GM06990 (cell line): ENCODE data around the gene AIM2.
A peak's percentile ranks its signal among the peaks of the same experiment; 100 is the strongest.

Experiments
- DNase-seq: peaks from one replicate; pipeline ENCODE4 v3.0.0-alpha.2; 2011; ENCODE audit not compliant: insufficient read length; ENCODE audit errors: extremely low read depth
- H3K27me3 ChIP-seq: replicated peaks from 2 replicates; pipeline ENCODE4 v1.6.0; 2011; ENCODE audit warnings: low read length; ENCODE audit not compliant: control insufficient read depth, insufficient read depth
- H3K36me3 ChIP-seq: 2 replicates; pipeline ENCODE4 v1.5.1; 2011; ENCODE audit warnings: low read length; ENCODE audit not compliant: control insufficient read depth, insufficient read depth
- H3K4me3 ChIP-seq: replicated peaks from 2 replicates; pipeline ENCODE4 v1.5.1; 2011; ENCODE audit warnings: low read depth, mild to moderate bottlenecking, control low read depth, low read length
- TF ChIP-seq, protein P1 (sequence below): IDR thresholded peaks from 2 replicates; pipeline ENCODE4 v1.5.1; 2011; ENCODE audit warnings: low read length, control low read depth, mild to moderate bottlenecking, inconsistent platforms; ENCODE audit not compliant: insufficient read depth, poor library complexity, severe bottlenecking

Gene AIM2

DNA sequence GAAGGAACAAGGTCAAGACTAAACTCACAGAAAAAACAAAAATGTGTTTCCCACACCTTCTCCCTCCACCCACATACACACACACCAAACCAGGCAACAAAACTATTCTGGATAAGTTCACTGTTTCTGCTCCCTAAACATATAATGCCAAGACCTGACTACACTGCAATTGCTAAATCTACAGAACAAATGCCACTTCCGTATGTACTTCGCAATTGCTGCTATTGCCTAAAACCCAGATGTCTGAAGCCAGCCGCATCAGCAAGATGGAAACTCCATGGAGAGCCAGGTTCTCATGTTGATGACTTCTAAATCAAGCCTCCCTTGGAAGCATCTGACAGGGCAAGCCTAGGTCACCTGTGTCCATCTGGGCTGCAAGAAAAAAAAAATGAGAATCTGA, 8.3 kb upstream of the AIM2 start:
- no peaks in the 10 kb centered on the region for H3K27me3 ChIP-seq
- DNase-seq, result no peak
- no peak overlapping the region for H3K4me3 ChIP-seq
- TF ChIP-seq, protein P1, sequence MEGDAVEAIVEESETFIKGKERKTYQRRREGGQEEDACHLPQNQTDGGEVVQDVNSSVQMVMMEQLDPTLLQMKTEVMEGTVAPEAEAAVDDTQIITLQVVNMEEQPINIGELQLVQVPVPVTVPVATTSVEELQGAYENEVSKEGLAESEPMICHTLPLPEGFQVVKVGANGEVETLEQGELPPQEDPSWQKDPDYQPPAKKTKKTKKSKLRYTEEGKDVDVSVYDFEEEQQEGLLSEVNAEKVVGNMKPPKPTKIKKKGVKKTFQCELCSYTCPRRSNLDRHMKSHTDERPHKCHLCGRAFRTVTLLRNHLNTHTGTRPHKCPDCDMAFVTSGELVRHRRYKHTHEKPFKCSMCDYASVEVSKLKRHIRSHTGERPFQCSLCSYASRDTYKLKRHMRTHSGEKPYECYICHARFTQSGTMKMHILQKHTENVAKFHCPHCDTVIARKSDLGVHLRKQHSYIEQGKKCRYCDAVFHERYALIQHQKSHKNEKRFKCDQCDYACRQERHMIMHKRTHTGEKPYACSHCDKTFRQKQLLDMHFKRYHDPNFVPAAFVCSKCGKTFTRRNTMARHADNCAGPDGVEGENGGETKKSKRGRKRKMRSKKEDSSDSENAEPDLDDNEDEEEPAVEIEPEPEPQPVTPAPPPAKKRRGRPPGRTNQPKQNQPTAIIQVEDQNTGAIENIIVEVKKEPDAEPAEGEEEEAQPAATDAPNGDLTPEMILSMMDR, result no peak
- no peaks in the 10 kb centered on the region for H3K36me3 ChIP-seq

DNA sequence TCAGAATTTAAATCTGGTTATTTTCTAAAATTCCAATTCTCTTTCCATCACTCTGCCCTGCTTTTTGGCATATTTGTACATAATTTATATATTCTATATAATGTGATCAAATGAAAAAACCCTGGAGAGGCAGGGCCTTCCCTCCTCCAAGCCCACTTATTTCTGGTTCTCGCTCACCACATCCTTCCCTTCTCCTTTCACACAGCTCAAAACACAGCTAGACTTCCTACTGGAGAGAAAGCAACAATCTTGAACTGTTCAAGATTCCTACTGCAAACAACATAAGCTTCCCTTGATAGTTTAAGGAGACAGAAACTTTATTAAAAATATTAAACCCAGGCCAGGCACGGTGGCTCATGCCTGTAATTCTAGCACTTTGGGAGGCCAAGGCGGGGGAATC, 7.6 kb upstream of the AIM2 start:
- no peaks in the 10 kb centered on the region for H3K27me3 ChIP-seq
- TF ChIP-seq, protein P1, result no peak
- no peaks in the 10 kb centered on the region for H3K36me3 ChIP-seq
- no peak for DNase-seq
- H3K4me3 ChIP-seq, result no peak overlapping the region

DNA sequence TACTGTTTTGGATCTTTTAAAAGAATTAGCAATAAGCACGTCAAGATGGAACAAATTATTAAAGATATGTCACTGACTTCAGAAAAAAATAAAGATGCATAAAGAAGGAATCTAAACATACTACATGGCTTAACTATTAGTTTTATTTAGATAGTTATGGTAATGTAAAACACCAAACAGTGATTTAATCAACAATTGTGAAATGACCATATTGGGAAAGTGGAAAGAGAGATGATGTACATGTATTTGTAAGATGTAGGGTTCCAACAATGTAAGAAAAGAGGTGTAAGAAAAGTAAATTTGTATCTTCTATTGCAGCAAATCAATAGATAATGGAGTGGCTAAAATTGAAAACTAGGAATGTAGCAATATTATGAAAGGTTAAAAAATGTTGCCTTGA, 6.4 kb upstream of the AIM2 start:
- no peak for DNase-seq
- Histone ChIP-seq H3K4me3 (no peak overlapping the region), H3K27me3 (no peaks in the 10 kb centered on the region), H3K36me3 (no peaks in the 10 kb centered on the region)
- TF ChIP-seq, protein P1, result no peak

DNA sequence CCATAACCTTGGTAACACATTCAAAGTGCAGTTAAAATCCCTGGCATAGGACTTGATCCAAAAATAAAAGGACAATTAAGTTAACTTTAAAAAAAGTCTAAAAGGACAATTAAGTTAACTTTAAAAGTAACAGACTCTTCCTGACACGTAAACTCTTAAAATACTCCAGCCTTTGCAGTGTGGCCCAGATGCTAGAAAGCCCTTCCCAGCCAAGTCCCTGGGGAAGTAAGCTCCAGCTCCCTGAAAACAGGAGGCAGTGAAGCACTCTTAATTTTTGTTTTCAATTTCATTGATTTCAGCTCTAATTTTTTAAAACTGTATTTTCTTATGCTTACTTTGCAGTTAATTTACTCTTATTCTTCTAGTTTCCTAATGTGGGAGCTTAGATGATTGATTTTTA, 5.1 kb upstream of the AIM2 start:
- Histone ChIP-seq H3K27me3 (no peaks in the 10 kb centered on the region), H3K4me3 (no peak overlapping the region), H3K36me3 (no peaks in the 10 kb centered on the region)
- DNase-seq, result no peak
- TF ChIP-seq, protein P1, result no peak

DNA sequence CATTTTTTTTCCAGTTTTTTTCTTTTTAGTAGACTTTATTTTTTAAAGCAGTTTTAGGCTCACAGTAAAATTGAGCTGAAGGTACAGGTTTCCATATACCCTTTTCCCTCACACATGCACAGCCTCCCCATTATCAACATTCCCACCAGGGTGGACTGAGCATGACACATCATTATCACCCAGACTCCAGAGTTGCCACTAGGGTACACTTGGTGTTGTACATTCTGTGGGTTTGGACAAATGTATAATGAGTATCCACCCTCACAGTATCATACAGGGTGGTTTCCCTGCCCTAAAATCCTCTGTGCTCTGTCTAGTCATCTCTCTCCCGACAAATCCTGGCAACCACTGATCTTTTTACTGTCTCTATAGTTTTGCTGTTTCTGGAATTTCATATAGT, 3.0 kb upstream of the AIM2 start:
- DNase-seq, result no peak
- Histone ChIP-seq H3K27me3 (no peaks in the 10 kb centered on the region), H3K36me3 (no peaks in the 10 kb centered on the region), H3K4me3 (no peak overlapping the region)
- TF ChIP-seq, protein P1, result no peak

DNA sequence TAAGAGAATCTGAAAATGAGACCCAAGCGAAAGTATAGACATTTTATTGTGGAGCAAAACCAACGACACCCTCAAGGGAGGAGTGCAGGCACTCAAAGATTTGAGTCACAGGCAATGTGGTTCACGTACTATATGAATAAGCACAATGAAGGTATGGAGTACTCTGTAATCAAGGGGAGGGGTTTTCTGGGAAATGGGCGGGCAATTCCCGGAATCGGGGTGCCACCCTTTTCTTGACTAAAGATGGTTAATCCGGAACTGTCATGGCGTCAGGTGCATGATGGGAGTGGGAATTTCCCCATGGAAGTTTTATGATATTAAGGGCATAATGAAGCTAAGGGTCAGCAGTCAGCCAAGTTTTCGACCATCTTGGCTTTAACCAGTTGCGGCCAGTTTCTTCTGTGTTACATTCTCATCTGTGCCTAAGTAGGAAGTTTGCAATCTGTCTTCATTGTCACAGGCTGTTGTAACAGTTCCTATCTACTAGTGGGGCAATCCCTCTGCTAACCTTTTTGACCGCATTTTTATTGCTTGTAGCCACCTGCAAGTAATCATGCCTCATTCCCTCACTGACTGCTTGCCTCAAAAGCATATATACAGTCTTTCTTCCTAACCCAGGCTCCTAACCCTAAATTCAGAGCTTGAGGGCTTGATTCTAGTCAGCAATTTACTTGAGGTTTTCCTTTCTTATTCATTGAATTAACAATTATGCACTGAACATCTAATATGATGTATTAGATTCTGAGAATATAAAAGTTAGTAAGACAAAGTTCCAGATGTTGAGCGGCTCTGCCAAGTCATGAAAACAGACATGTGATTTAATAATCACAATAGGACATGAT, 775 bp upstream of the AIM2 start:
- peak overlapping the region; percentile 76 for H3K4me3 ChIP-seq
- no peaks in the 10 kb centered on the region for H3K36me3 ChIP-seq
- H3K27me3 ChIP-seq, result no peaks in the 10 kb centered on the region
- TF ChIP-seq, protein P1, result no peak
- DNase-seq, result peak; percentile 78
